Esophagus squamous epithelium (tissue), 4 donors: ENCODE data around the gene MYO16.

ENCODE experiments used
- CTCF ChIP-seq, 6 experiments: fragments of 450-650 bp in 4 of 6; fragments of 200-600 bp in 2 of 6; sonication (generic) in 2 of 6; IDR thresholded peaks; one replicate each; pipeline ENCODE4 v1.5.1; 2016 to 2019; ENCODE audit warnings: antibody characterized with exemption in 6 of 6, mild to moderate bottlenecking in 4 of 6, moderate library complexity in 4 of 6
- POLR2A ChIP-seq, 4 donors: fragments of 450-650 bp; IDR thresholded peaks; one replicate each; pipeline ENCODE4 v1.6.1; 2017; ENCODE audit warnings: antibody characterized with exemption in 4 of 4, mild to moderate bottlenecking in 4 of 4, moderate library complexity in 3 of 4

GRCh38 chr13:108960006-108960405 is 330.6 kb downstream of the MYO16 start:
- TF ChIP-seq CTCF (IDR thresholded peaks at IDR 0.05), result no peak
- no peak for TF ChIP-seq POLR2A (IDR thresholded peaks at IDR 0.05)
